ENCODE data around the gene GRHL1.

DNA sequence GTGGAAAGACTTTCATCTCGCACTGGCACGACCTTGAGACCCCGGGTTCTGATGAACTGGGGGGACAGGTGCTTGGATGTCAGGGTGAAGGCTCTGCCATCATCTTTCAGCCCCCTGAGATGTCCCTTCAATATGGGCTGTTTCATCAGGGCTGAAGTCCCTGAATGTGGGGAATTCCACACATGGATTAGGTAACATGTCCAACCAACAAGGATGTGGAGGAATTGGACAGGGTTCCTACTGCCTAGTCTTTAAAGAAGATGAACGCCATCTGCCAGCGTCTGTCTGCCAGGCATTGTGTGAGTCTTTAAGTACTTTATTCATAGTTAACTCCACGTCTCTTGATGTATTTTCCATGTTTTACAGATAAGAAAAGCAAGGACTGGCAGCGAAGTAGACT lies 5.9 kb upstream of the GRHL1 start:
- TF ChIP-seq CTCF (IDR thresholded peaks at IDR 0.05) = no peak
- TF ChIP-seq POLR2A (IDR thresholded peaks at IDR 0.05) = no peak
